Ectodermal cell (in vitro differentiated cells): ENCODE results near the gene SCGB1C2.
A peak's percentile ranks its signal among the peaks of the same experiment; 100 is the strongest.

ENCODE experiments used
- H3K27ac ChIP-seq: 2 replicates; pipeline ENCODE4 v1.7.0; 2013; ENCODE audit warnings: mild to moderate bottlenecking, low read depth, low read length; ENCODE audit not compliant: insufficient read depth, poor library complexity, severe bottlenecking
- H3K27me3 ChIP-seq: 2 replicates; pipeline ENCODE4 v1.7.0; 2013; ENCODE audit warnings: mild to moderate bottlenecking, low read length; ENCODE audit not compliant: insufficient read depth, control insufficient read depth, poor library complexity, severe bottlenecking
- H3K36me3 ChIP-seq: one replicate; pipeline ENCODE4 v1.7.0; 2013; ENCODE audit warnings: low read length; ENCODE audit not compliant: control insufficient read depth, insufficient read depth
- H3K4me1 ChIP-seq: one replicate; pipeline ENCODE4 v1.7.0; 2013; ENCODE audit warnings: low read length; ENCODE audit not compliant: control insufficient read depth, insufficient read depth
- H3K4me3 ChIP-seq: 2 replicates; pipeline ENCODE4 v1.7.0; 2013; ENCODE audit warnings: low read depth, low read length, control low read depth; ENCODE audit not compliant: insufficient read depth
- H3K9me3 ChIP-seq: 2 replicates; pipeline ENCODE4 v1.7.0; 2013; ENCODE audit warnings: mild to moderate bottlenecking, low read length, moderate library complexity; ENCODE audit not compliant: control insufficient read depth
- WGBS, 2 experiments: methylation state at CpG; one replicate each; pipeline ENCODE4 v1.1.7; 2013; ENCODE audit warnings: missing lambda C conversion rate in 2 of 2; 5-methylcytosine and 5-hydroxymethylcytosine counted together

SCGB1C2 gene

DNA sequence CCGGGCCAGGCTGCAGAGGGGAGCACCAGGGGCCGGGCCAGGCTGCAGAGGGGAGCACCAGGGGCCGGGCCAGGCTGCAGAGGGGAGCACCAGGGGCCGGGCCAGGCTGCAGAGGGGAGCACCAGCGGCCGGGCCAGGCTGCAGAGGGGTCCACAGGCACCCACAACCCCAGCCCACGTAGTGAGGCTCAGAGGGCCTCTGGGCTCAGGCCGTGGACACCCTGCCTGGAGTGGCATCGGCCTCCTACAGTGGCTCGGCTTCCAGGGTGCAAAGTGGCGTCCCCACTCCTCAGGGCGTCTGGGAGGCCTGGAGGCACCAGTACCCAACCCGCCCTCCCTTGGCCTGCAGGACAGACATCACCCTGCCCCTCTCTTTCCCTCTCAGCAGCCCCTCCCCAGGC lies 34.5 kb downstream of the SCGB1C2 start:
- H3K9me3 ChIP-seq, result no peaks in the 10 kb centered on the region
- H3K27ac ChIP-seq, result no peak overlapping the region
- H3K4me3 ChIP-seq, result no peak overlapping the region
- 91% methylated on average over 12 of the region's 13 CpGs for WGBS, 2 experiments
- H3K4me1 ChIP-seq, result no peaks in the 10 kb centered on the region
- no peaks in the 10 kb centered on the region for H3K27me3 ChIP-seq
- H3K36me3 ChIP-seq, result no peaks in the 10 kb centered on the region

DNA sequence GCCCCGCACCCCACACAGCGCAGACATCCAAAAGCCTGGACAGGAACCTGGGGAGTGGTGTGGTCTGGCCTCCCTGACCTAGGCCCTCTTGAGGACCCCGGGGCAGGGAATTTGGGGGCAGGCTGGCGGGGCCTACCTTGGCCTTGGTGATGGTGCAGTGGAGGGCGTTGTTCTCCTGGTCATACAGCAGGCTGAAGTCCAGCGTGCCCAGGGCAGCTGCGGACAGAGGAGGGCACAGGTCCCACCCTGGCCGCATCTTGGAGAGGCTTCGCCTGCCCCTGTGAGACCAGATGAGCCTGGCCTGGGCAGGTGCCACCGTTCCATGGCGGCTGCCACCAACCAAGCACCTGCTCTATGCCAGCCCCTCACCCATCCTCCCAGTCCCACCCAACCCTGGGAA lies 35.0 kb downstream of the SCGB1C2 start:
- no peak overlapping the region for H3K27ac ChIP-seq
- peaks cover 2% of the 10 kb centered on the region for H3K27me3 ChIP-seq
- no peaks in the 10 kb centered on the region for H3K9me3 ChIP-seq
- no peaks in the 10 kb centered on the region for H3K36me3 ChIP-seq
- WGBS, 2 experiments, result 94 to 97% methylated on average over 11 of the region's 11 CpGs
- H3K4me1 ChIP-seq, result no peaks in the 10 kb centered on the region
- H3K4me3 ChIP-seq, result no peak overlapping the region

DNA sequence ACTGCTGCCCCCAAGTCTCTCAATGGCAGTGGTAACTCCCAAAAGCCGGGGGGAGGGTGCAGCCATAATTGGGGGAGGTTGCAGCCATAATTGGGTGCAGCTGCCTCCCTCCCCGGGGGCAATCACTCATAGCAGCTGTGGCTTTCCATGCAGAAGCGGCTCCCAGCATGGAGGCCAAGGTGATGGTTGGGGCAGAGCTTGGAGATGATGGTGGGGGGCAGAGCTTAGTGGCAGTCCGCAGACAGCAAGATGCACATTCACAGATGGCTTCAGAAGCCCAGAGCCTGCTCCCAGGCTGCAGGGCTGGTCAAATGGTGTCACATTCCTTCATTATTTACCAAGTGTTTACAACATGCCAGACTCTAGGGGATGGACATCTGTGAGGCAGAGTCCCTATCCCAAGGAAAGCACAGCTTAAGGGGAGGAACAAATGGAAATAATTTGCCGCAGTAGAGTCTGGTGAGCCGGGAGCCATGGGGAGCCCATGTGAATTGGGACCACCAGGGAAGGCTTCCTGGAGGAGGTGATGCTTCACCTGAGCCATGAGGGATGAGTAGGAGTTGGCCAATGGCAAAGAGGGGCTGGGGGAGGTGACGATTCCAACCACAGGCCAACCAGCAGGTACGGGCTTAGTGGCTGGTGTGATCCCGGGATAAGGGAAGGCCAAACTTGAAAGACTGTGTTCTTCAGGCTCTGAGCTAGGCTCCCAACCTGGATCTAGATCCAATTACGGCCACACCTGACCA lies 36.0 kb downstream of the SCGB1C2 start:
- H3K27ac ChIP-seq, result no peak overlapping the region
- no peaks in the 10 kb centered on the region for H3K4me1 ChIP-seq
- H3K27me3 ChIP-seq, result peaks cover 11% of the 10 kb centered on the region
- WGBS, 2 experiments, result 91 to 93% methylated on average over 10 of the region's 10 CpGs
- H3K36me3 ChIP-seq, result no peaks in the 10 kb centered on the region
- no peak overlapping the region for H3K4me3 ChIP-seq
- H3K9me3 ChIP-seq, result no peaks in the 10 kb centered on the region

DNA sequence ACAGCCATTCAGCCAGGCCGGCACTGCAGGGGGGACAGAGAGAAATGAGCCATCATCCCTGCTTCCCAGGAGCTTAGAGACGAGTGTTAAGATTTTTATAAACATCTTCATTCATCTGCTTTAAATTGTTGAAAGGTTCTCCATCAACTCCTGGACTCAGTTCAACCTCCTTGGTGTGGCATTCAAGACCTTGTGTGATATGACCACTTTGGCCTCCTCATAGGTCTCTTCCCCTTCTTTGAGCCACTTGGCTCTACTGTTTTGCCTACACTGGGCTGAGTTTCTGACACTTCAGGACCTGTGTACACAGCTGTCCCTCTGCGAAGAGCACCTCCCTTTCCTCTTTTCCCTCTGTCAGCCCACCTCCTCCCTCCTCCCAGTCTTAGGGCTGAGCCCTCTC lies 39.8 kb downstream of the SCGB1C2 start:
- Histone ChIP-seq H3K27ac (no peak overlapping the region), H3K27me3 (peaks cover 49% of the 10 kb centered on the region), H3K36me3 (no peaks in the 10 kb centered on the region), H3K9me3 (no peaks in the 10 kb centered on the region), H3K4me1 (peaks cover 7% of the 10 kb centered on the region), H3K4me3 (no peak overlapping the region)
- 81 to 84% methylated on average over 3 of the region's 3 CpGs for WGBS, 2 experiments

DNA sequence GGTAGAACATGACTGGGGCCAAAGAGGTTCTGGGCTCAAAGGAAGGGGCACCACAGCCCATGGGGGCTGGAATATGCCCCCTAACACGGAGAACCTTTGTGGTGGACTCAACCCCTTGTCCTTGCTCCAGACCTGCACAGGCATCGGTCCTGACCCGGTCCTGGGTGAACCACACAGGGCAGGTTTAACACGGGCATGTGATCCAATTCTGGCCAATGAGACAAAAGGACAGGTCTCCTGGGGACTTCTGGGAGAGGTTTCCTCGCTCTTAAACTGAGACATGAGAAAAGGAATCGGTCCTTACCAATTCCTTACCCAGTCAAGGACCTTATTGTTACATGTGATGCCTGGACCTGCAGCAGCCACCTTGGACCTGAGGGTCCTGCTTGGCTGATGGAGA lies 40.4 kb downstream of the SCGB1C2 start:
- Histone ChIP-seq H3K27me3 (peaks cover 56% of the 10 kb centered on the region), H3K9me3 (no peaks in the 10 kb centered on the region), H3K4me1 (peaks cover 7% of the 10 kb centered on the region), H3K36me3 (no peaks in the 10 kb centered on the region), H3K27ac (no peak overlapping the region), H3K4me3 (no peak overlapping the region)
- WGBS, 2 experiments, result 91 to 92% methylated on average over 6 of the region's 6 CpGs

DNA sequence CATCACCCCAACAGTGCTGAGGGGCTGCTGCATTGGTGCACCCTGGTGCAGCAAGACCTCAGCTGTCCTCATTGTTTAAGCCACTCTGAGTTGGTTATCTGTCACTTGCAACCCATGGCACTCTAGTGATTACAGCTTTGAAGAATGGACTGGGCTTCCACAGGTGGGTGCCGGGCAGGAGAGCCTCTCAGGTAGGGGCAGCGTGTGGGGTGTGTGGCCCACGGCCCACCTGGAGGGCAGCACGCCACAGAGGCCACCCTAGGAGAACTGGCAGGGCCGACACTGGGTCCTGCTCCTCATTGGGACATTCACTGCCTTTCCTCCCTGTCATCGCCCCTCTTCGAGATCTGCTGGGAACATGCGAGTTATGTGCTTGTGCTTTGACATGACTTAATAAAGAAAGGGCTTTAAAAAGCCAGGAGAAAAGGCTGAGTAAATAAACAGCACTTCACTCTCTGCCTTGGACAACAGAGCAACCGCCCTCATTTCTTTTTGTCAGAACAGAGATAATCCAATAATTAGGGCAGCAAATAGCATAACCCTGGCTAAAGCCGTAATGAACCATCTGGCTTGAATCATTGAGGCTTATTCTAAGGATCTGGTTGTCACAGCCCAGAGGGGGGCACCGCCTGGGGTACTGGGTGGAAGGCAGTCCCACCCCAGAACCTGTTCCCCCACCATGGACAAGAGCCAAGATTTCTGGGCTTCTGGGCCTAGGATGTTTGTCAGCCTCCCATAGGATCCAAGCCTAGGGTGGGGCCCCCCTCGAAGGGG lies 41.1 kb downstream of the SCGB1C2 start:
- no peak overlapping the region for H3K27ac ChIP-seq
- no peaks in the 10 kb centered on the region for H3K9me3 ChIP-seq
- peaks cover 7% of the 10 kb centered on the region for H3K4me1 ChIP-seq
- 93% methylated on average over 12 of the region's 12 CpGs for WGBS, 2 experiments
- H3K4me3 ChIP-seq, result no peak overlapping the region
- H3K36me3 ChIP-seq, result no peaks in the 10 kb centered on the region
- peaks cover 63% of the 10 kb centered on the region for H3K27me3 ChIP-seq

DNA sequence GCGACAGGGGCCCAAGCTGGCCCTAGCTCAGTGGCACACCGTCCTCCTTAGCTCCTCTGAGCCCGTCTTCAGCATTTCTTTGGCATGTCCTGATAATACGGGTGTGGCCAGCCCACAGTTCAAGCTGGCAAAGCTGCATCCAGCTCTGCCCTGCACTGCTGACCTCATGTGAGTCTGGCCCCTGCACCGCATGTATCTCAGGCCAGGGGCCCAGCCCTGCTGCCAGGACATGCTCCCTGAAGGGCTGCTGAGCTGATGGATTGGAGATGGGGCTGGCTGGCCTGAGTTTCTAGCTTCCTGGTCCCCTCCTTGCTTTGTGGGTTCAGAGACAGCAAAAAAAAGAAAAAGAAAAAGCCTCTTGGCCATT lies 41.7 kb downstream of the SCGB1C2 start:
- Histone ChIP-seq H3K9me3 (no peaks in the 10 kb centered on the region), H3K27ac (no peak overlapping the region), H3K4me1 (peaks cover 7% of the 10 kb centered on the region), H3K4me3 (no peak overlapping the region), H3K36me3 (no peaks in the 10 kb centered on the region), H3K27me3 (peaks cover 68% of the 10 kb centered on the region)
- 86 to 90% methylated on average over 5 of the region's 5 CpGs for WGBS, 2 experiments

DNA sequence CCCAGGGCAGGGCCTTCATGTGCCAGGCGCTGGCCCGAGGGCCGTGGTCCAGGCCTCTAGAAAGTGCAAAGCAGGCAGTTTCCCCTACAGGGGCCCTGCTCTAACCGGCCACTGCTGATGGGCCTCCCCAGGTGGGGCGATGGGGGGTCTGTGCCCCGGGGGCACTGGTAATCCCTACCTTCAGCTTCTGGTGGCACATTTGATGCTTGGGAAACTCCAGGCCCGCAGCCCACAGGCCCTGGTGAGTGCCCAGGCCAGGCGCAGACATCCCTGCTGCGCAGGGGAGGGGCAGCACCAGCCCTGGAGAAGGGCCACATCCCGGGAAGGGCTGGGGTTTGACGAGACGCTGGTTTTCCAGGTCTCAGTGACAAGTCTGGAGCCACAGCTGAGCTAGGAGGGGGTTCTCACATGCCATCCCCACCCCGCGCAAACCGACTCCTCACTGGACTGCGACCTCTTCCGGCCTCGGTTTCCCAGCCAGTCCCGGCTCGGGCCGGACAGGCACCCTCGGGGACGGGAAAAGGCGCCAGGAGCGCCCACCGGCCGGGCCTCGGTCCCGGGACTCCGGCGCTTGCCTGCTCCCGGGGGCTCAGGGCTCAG lies 42.5 kb downstream of the SCGB1C2 start:
- WGBS, 2 experiments, result 19 to 20% methylated on average over 32 of the region's 32 CpGs
- Histone ChIP-seq H3K27me3 (peaks cover 77% of the 10 kb centered on the region), H3K27ac (no peak overlapping the region), H3K36me3 (no peaks in the 10 kb centered on the region), H3K4me3 (peak overlapping the region; percentile 35), H3K4me1 (peaks cover 7% of the 10 kb centered on the region), H3K9me3 (no peaks in the 10 kb centered on the region)

DNA sequence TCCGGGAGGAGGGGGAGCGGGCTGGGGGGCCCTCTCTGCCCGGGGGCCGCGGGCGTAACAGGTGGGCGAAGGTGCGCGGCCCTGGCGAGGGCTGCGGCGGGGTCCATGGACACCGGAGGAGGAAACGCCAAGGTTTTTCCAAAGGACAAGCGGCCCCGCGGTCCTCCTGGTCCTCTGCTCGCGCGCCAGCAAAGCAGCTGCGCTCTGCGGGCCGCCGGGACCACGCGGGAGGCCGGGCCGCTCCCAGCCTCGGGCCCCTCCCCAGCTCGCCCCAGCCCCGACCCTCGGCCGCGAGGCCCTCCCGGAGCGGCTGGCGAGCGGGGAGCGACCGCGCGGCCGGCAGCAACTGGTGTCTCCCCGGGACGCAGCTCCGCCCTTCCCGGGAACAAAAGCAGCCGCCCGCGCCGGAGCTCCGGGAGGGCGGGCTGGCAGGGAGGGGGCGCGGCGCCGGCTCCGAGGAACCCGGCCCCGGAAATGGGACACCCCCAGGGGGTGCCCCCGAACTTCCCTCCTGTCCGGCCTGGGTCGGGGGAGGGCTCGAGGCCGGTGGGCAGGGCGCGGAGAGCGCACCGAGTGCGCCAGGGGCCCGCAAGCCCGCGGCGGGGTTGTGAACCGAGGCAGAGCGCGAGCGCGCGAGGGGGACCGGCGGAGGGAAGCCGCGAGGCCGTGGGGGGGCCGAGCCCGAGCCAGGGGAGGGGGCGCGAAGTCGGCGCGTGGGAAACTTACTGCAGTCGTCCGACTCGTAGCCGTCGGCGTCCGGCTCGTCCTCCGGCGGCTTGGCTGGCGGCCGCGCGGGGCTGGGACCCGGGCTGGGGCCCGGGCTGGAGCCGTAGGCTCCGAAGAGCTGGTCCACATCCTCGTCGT lies 43.2 kb downstream of the SCGB1C2 start:
- 1 to 2% methylated on average over 112 of the region's 112 CpGs for WGBS, 2 experiments
- Histone ChIP-seq H3K4me3 (peak overlapping the region; percentile 35), H3K27me3 (peaks cover 84% of the 10 kb centered on the region), H3K4me1 (peaks cover 12% of the 10 kb centered on the region), H3K27ac (no peak overlapping the region), H3K36me3 (no peaks in the 10 kb centered on the region), H3K9me3 (no peaks in the 10 kb centered on the region)
